GM21619 (cell line): ENCODE measurements around the gene GK2.

Source experiments
- ATAC-seq: cut with Tn5 transposase; IDR thresholded peaks from one replicate; pipeline ENCODE4 v1.9.1; 2021; ENCODE audit not compliant: unreplicated experiment

GK2 gene

GRCh38 chr4:79408063-79408462 is at the start of gene GK2:
GK2 (minus strand) TSS chr4:79408228; CDS start chr4:79408200, 28 bp downstream.
- no peak for ATAC-seq

- ATAC-seq, result no peak
Measured at GRCh38 chr4:79455216-79455615, 47.2 kb upstream of the GK2 start.

- no peak for ATAC-seq
Measured at GRCh38 chr4:79454656-79455055, 46.6 kb upstream of the GK2 start.

- no peak for ATAC-seq
Measured at GRCh38 chr4:79450053-79450452, 42.0 kb upstream of the GK2 start.

- ATAC-seq, result no peak
Measured at GRCh38 chr4:79446145-79446544, 38.1 kb upstream of the GK2 start.

GRCh38 chr4:79445371-79445781 is 37.3 kb upstream of the GK2 start:
- ATAC-seq, result no peak

- no peak for ATAC-seq
Measured at GRCh38 chr4:79442422-79442821, 34.4 kb upstream of the GK2 start.

GRCh38 chr4:79439489-79439888 is 31.5 kb upstream of the GK2 start:
- no peak for ATAC-seq

- no peak for ATAC-seq
Measured at GRCh38 chr4:79431839-79432238, 23.8 kb upstream of the GK2 start.

- no peak for ATAC-seq
Measured at GRCh38 chr4:79429113-79429903, 21.3 kb upstream of the GK2 start.

GRCh38 chr4:79426989-79427388 is 19.0 kb upstream of the GK2 start:
- ATAC-seq, result no peak

- no peak for ATAC-seq
Measured at GRCh38 chr4:79425586-79425985, 17.6 kb upstream of the GK2 start.

- ATAC-seq, result no peak
Measured at GRCh38 chr4:79421483-79421882, 13.5 kb upstream of the GK2 start.

- ATAC-seq, result no peak
Measured at GRCh38 chr4:79413886-79414285, 5.9 kb upstream of the GK2 start.

GRCh38 chr4:79413032-79413885 is 5.2 kb upstream of the GK2 start:
- no peak for ATAC-seq

- no peak for ATAC-seq
Measured at GRCh38 chr4:79404666-79405065, 3.4 kb downstream of the GK2 start.

- ATAC-seq, result no peak
Measured at GRCh38 chr4:79403356-79403755, 4.7 kb downstream of the GK2 start.

- no peak for ATAC-seq
Measured at GRCh38 chr4:79402332-79402851, 5.6 kb downstream of the GK2 start.

- no peak for ATAC-seq
Measured at GRCh38 chr4:79399076-79399475, 9.0 kb downstream of the GK2 start.

GRCh38 chr4:79397951-79398350 is 10.1 kb downstream of the GK2 start:
- ATAC-seq, result no peak

- ATAC-seq, result no peak
Measured at GRCh38 chr4:79396794-79397193, 11.2 kb downstream of the GK2 start.

- no peak for ATAC-seq
Measured at GRCh38 chr4:79395841-79396240, 12.2 kb downstream of the GK2 start.
